ENCODE data around the gene STXBP1. TPM values are rescaled to one million over a fixed set of nuclear protein-coding genes. Genes with fewer than 3 reads are reported as not detected.

STXBP1 gene
- total RNA-seq, 1 donor from 2014 or later, result 23.4 TPM

GRCh38 chr9:127692071-127692470 is 80.0 kb downstream of the STXBP1 start:
- H3K4me3 Mint-ChIP-seq (ENCODE audit: low read depth), result no peak overlapping the region
- no peak overlapping the region for H3K27ac Mint-ChIP-seq
- no peak for TF ChIP-seq CTCF (IDR thresholded peaks at IDR 0.05; ENCODE audit: unreplicated experiment)
- peaks cover 3% of the 10 kb centered on the region for H3K4me1 Mint-ChIP-seq (ENCODE audit: low read depth)
- DNase-seq (ENCODE audit: low spot score, unreplicated experiment), result no peak
- H3K27me3 Mint-ChIP-seq, result no peaks in the 10 kb centered on the region
- H3K36me3 Mint-ChIP-seq (ENCODE audit: insufficient read depth), result peaks cover 2% of the 10 kb centered on the region
- no peaks in the 10 kb centered on the region for H3K9me3 Mint-ChIP-seq (ENCODE audit: low read depth)

GRCh38 chr9:127693143-127693542 is 81.1 kb downstream of the STXBP1 start:
- no peaks in the 10 kb centered on the region for H3K27me3 Mint-ChIP-seq
- H3K27ac Mint-ChIP-seq, result no peak overlapping the region
- H3K4me3 Mint-ChIP-seq (ENCODE audit: low read depth), result no peak overlapping the region
- H3K4me1 Mint-ChIP-seq (ENCODE audit: low read depth), result peaks cover 3% of the 10 kb centered on the region
- TF ChIP-seq CTCF (IDR thresholded peaks at IDR 0.05; ENCODE audit: unreplicated experiment), result no peak
- no peaks in the 10 kb centered on the region for H3K9me3 Mint-ChIP-seq (ENCODE audit: low read depth)
- H3K36me3 Mint-ChIP-seq (ENCODE audit: insufficient read depth), result peaks cover 2% of the 10 kb centered on the region
- no peak for DNase-seq (ENCODE audit: low spot score, unreplicated experiment)

GRCh38 chr9:127693697-127694096 is 81.6 kb downstream of the STXBP1 start:
- H3K4me3 Mint-ChIP-seq (ENCODE audit: low read depth), result no peak overlapping the region
- no peak for TF ChIP-seq CTCF (IDR thresholded peaks at IDR 0.05; ENCODE audit: unreplicated experiment)
- peaks cover 2% of the 10 kb centered on the region for H3K36me3 Mint-ChIP-seq (ENCODE audit: insufficient read depth)
- no peak overlapping the region for H3K27ac Mint-ChIP-seq
- peaks cover 3% of the 10 kb centered on the region for H3K4me1 Mint-ChIP-seq (ENCODE audit: low read depth)
- DNase-seq (ENCODE audit: low spot score, unreplicated experiment), result no peak
- H3K9me3 Mint-ChIP-seq (ENCODE audit: low read depth), result no peaks in the 10 kb centered on the region
- H3K27me3 Mint-ChIP-seq, result no peaks in the 10 kb centered on the region

GRCh38 chr9:127694890-127695720 is 83.0 kb downstream of the STXBP1 start:
- no peak for DNase-seq (ENCODE audit: low spot score, unreplicated experiment)
- Mint-ChIP-seq H3K27ac (no peak overlapping the region), H3K9me3 (ENCODE audit: low read depth) (no peaks in the 10 kb centered on the region), H3K36me3 (ENCODE audit: insufficient read depth) (peaks cover 2% of the 10 kb centered on the region), H3K4me1 (ENCODE audit: low read depth) (peaks cover 3% of the 10 kb centered on the region), H3K4me3 (ENCODE audit: low read depth) (no peak overlapping the region), H3K27me3 (no peaks in the 10 kb centered on the region)
- TF ChIP-seq CTCF (IDR thresholded peaks at IDR 0.05; ENCODE audit: unreplicated experiment), result no peak

- Mint-ChIP-seq H3K27ac (no peak overlapping the region), H3K27me3 (no peaks in the 10 kb centered on the region), H3K4me3 (ENCODE audit: low read depth) (no peak overlapping the region), H3K4me1 (ENCODE audit: low read depth) (peaks cover 11% of the 10 kb centered on the region), H3K9me3 (ENCODE audit: low read depth) (no peaks in the 10 kb centered on the region), H3K36me3 (ENCODE audit: insufficient read depth) (no peaks in the 10 kb centered on the region)
- no peak for TF ChIP-seq CTCF (IDR thresholded peaks at IDR 0.05; ENCODE audit: unreplicated experiment)
- no peak for DNase-seq (ENCODE audit: low spot score, unreplicated experiment)
Measured at GRCh38 chr9:127697575-127697974, 85.5 kb downstream of the STXBP1 start.

Data from progenitor cell of endocrine pancreas (in vitro differentiated cells).